HG02973 (cell line): ENCODE results near the gene SLC12A2.

Experiments
- ATAC-seq: cut with Tn5 transposase; IDR thresholded peaks from one replicate; pipeline ENCODE4 v1.9.1; 2021; ENCODE audit warnings: moderate library complexity; ENCODE audit not compliant: unreplicated experiment

SLC12A2 gene

DNA sequence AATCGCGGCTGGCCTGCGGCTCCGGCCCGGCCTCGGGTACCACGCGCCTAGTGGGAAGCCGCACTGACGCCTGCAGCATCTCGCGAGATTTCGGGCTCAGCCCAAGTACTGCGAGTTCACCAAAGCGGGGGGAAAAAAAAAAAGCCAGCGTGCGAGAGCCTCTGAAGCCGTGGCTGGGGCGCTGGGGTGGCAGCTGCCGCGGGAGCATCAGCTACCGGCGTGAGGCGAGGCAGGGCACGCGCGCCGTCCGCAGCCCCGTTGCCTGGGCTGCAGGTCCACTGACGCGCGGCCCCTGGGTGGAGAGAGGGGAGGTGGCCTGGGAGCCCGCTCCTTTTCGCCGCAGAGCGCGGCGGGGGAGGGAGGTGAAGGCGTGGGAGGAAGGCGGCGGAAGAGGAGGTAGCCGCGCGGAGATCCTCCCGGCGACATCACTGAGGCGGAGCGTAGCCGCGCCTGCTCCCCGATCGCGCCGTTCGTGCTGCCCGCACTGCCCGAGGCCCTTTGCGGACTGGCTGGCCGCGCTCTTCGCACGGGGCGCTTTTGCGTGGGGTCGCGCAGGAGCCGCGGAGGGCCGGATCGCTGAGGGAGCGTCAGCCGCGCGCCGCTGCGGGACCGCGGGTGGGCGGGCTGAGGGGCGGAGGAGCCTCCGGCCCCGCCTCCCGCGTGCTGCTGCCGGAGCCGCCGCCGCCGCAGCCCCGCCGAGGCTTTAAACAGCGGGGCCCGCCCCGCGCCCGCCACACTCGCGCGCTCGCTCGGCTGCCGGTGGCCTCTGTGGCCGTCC is at the start of gene SLC12A2:
TSS of gene SLC12A2 (plus strand) at position 734 of the 778 bp plus-strand sequence. CDS start 189 bp downstream, outside the sequence.
- peak; percentile 62 for ATAC-seq

DNA sequence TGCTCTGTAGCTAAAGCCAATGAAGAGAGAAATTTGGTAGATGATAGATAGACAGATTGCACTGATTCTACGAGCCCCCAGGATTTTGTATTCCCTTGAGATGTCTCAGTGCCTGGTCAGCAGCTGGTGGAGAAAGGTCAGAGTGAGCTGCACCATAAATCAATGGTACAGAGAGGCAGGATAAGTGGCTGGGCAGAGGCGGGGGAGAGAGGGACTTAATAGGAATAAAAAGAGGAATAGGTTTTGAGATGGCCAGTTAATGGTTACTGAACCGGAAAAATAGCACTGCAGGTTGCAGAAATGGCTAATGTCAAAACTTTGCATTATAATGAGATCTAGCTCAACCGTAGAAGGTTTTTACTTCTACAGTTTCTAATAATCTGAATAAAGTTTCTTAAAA is 47.9 kb upstream of the SLC12A2 start:
- no peak for ATAC-seq

DNA sequence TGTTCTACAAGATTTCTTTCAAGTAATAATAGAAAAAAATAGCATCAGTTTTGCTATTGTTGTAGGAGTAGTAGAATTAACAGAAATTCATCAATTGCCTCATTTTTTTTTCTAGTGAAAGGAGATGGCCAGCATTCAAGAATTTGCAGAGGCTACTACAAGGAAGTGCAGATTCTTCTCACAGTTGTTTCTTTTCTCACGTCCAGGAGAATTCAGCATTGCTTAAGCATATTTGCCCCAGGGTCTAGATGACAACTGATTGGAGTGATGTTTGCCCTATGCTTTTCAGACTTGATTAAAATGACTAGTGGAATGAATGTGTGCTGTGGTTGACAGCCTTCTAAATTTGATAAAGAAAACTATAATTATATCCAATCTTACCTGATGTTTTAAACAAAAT is 46.6 kb upstream of the SLC12A2 start:
- ATAC-seq: no peak

DNA sequence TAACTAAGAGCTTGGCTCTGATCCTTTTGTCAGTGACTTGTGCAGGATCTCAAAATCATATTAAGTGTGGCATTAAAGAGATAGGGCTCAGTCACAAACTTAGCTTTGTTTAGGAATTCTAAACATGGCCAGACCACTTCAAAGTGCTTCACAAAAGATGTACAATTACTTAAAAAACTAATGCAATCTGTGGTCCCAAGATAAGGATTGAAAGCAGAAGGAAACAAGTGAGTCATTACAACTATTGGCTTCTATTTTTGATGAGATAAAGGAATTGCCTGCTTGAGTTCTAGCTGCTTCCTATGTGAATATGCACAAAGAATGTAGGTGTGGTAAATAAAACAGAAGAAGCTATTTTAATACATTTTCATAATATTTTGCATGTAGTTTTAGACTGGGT is 44.9 kb upstream of the SLC12A2 start:
- ATAC-seq: no peak

DNA sequence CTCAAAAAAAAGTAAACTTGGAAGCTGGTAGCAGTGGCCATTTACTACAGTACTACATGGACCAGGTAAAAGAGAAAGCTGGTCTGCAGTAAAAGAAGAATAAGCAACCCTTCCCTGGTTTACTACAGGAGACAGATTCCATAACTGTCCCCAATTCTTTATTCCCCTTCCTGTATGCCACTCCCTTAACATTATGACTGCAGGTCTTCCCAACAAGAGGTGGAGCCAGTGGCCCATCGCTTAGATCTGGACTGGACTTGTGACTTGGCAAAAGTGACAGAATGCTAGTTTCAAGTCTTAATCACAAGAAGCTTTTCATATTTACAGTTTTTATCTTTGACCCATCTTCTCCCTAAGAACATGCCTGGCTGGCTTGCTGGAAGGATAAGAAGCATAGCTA is 42.6 kb upstream of the SLC12A2 start:
- ATAC-seq: no peak

DNA sequence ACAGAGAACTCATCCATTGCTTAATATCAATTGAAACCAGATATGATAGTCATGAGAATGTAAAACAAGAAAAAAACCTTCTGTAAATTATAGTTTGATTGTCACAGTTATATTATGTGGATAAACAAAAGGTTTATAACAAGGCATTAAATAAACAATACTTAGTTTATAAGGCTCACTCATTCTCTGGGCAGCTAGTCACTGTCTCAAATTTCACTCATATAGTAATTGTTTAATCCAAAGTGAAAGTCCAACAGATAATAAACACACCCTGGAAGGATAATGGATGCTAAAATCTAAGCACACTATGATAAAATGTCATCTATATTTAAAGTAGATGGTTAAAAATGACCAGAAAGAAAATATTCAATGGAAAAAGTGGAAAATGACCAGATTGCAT is 30.8 kb upstream of the SLC12A2 start:
- ATAC-seq: no peak

DNA sequence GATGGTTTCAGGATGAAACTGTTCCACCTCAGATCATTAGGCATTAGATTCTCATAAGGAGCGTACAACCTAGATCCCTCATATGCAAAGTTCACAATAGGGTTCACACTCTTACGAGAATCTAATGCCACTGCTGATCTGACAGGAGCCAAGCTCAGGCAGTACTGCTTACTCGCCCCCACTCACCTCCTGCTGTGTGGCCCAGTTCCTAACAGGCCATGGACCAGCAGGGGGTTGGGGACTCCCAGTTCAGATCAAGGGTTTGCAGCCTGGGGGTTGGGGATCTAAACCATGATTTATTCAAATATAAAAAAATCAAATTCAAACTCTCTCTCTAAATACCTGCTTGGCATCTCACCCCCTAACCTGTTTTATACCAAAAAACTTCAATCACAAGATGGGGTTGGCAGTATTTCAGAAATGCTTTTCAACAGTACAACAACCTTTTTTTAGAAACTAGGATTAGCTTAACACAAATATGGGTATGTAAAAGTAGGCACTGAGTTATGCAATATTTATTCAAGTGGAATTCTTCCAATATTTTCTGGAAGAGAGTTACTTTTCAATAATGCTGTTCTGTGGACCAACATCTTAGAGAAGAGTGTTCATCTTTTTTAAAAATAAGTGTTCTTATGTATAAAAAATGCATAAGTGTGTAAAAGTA is 30.1 kb upstream of the SLC12A2 start:
- no peak for ATAC-seq

DNA sequence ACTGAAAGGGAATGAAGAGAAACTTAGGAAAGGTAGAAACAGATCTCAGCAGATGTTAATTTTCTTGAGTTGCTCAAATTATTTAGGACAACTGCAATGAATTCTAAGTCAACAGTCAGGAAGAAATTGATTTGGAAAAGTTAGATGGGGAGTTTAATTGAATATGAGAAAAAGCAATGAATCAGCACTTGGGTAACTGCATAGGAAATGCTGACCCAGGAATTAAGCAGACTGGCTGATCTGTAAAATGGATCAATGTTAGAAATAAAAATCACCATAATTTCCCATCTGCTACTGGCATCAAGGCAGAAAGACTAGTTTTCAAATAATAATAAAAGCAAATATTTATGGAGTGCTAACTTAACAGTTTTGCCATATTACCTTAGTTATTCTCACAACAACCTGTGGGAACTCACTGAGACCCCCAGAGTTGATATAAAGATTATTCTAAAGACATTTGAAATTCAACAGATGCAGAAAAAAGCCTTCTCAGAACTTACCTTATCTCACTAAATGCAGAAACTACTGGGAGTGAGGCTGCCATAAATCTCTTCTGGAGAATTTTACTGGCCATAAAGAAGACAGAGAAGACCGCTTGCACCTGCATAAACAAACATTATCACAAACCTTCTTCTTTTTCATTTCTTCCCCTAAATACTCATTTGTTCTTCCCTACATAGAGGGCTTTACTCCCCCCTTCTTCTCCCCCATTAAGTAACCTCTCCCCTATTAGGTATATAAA is 22.8 kb upstream of the SLC12A2 start:
- no peak for ATAC-seq

DNA sequence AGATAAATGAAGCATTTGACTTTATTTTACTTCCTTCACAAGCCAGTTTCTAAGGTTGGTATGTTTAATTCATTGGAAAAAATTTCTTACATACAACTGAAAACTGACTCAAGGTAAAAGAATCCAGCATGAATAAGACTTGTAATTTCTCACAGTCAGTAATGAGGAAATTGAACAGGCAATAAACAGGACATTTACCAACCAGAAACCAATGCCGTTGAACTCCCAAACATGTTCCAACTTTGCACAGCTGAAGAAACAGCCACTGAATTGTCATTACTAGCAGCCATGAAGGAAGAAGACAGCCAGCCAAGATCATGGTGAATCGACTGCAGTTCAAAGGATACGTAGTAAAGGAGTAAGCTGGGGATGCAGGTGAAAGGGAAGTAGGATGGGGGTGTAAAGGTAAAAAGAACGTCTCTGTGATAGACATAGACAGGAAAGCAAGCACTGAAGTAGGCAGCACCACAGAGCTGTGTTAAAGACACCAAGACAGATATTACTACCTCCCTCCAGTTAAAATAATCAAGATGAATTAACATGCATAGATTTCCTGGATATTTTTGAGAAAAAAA is 21.3 kb upstream of the SLC12A2 start:
- ATAC-seq: no peak

DNA sequence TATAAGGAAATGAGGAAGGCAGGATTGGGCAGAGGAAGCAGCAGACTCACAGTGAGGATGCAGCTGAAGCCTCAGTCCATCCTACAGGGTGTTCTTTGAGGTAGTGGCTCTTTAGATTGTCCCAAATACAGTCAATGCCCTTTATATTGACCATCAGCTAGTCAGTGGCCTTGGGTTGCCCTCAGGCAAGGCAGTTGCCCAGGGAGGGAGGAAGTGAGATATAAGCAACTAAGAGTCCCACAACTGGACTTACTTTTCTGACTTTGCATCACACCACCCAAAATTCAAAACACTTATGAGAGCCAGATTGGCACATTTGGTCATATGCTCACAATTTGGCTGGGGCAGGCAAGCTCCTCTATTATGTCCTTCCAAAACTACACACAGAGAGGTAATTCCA is 9.4 kb upstream of the SLC12A2 start:
- no peak for ATAC-seq

DNA sequence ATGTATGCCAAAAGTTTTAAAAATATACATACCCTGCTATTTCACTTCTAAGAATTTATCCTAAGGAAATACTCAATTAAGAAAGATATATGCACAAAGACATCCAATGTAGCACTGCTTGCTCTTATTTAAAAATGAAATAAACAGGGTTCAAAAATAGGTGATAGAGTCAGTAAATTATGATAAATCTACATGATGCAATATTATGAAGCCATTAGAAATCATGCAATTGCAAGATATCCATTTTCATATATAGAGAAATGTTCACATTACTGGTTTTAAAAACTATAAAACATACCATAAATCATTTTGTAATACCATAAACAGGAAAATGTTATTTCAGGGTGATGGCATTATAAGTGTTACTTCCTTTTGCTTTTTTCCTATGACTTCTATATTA is 8.6 kb upstream of the SLC12A2 start:
- ATAC-seq: no peak

DNA sequence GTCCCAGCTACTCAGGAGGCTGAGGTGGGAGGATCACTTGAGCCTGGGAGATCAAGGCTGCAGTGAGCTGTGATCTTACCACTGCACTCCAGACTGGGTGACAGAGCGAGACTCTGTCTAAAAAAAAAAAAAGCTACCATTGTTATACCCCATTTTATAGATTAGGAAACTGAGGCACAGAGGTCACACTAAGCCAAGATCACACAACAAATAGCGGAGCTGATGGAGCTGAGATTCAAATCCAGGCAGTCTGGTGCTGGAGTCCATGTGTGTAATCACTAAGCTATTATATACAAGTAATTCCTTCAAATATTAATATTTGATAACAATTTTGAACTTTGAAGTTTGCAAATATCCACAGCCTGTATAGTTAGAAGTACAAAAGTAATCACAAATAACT is 6.0 kb upstream of the SLC12A2 start:
- no peak for ATAC-seq

DNA sequence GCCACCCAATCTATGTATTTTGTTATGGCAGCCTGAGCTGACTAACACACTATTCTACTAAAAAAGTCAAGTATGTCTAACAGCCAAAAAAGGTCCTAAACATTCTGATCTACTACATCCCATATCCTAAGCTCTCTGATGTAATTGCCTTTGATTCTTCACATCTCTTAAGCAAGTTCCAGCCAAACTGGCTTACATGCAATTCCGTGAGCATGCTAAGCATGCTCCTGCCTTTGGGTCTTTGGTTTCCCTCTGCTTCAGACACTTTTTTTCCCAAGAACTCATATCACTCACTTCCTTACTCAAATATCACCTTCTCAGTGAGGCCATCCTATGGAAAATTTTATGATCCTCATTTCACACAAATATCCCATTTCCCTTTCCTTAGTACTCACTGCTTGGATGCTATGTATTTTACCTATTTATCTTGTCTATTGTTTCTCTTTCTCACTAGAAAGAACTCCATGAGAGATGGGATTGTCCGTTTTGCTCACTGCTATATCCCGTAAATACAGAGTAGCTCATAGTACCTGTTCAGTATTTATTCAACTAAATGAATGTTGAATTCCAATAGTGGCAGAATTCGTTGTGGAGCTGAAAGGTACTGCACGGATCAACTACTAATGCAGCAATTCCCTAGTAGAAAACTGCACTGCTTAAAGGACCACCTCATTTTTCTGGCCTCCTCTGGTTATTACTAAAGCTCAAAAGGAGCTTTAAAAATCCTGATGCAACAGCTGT is 2.3 kb upstream of the SLC12A2 start:
- ATAC-seq: no peak

DNA sequence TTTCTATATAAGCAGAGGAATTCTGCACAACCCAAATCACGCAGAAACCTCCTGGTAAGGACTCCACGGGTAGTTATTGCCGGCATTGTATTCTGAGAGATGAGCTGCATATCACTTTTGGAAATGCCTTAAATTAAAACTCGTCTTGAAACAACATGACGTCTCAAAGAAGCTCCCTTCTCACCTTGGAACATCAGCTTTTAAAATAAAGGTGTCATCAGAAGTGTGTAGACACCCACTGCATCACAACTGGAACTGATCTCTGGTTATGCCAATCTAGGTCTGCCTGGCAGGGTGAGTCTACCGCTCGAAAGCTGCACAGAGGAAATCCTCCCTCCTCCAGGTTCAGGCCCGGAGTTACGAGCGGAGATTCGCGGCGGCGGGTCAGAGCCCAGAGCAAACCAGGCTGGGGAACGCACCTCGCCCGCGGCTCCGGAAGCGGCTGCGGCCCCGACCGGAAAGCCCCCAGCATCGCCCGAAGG is 974 bp upstream of the SLC12A2 start:
- ATAC-seq: no peak

DNA sequence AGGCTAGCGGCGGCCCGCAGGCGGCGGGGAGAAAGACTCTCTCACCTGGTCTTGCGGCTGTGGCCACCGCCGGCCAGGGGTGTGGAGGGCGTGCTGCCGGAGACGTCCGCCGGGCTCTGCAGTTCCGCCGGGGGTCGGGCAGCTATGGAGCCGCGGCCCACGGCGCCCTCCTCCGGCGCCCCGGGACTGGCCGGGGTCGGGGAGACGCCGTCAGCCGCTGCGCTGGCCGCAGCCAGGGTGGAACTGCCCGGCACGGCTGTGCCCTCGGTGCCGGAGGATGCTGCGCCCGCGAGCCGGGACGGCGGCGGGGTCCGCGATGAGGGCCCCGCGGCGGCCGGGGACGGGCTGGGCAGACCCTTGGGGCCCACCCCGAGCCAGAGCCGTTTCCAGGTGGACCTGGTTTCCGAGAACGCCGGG is 253 bp downstream of the SLC12A2 start:
- ATAC-seq: peak; percentile 23

DNA sequence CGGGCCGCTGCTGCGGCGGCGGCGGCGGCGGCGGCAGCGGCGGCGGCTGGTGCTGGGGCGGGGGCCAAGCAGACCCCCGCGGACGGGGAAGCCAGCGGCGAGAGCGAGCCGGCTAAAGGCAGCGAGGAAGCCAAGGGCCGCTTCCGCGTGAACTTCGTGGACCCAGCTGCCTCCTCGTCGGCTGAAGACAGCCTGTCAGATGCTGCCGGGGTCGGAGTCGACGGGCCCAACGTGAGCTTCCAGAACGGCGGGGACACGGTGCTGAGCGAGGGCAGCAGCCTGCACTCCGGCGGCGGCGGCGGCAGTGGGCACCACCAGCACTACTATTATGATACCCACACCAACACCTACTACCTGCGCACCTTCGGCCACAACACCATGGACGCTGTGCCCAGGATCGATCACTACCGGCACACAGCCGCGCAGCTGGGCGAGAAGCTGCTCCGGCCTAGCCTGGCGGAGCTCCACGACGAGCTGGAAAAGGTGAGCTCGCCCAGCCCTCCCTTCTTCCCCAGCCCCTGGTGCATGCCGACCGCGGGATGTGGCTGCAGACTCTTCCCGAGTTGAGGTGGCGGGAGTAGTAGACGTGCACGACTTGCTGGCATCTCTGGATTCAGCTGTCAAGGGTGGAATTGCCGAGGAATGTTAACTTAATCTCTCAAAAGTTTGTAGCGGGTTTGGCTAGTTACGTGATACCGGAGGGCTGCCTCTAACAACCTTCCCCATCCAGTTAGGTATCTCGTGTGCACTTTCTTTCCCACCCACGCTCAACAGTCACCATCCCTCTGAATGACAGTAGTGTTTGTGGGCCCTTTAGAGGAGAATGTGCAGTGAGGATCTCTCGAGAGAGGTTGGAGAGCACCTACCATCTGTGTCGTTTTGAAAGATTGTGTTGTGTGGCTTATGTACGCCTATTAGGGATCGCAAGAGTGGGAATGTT is 932 bp downstream of the SLC12A2 start:
- peak; percentile 8 for ATAC-seq

DNA sequence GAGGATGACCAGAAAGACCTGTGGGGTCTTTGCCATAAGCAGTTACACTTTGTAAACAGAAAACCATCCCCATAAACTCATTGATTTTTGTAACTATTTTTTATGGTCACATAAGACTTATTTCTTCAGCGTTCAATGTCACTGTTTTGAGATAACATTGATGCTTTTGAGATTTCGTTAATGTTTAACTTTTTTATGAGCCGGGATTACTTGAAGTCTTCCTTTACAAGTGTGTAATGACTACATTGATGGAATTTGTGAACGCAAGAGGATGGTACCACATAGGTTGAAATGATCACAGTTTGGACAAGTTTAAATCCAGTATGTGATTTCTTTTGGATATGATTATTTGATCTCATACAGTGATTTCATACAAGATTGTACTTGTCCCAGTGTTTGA is 1.8 kb downstream of the SLC12A2 start:
- no peak for ATAC-seq

DNA sequence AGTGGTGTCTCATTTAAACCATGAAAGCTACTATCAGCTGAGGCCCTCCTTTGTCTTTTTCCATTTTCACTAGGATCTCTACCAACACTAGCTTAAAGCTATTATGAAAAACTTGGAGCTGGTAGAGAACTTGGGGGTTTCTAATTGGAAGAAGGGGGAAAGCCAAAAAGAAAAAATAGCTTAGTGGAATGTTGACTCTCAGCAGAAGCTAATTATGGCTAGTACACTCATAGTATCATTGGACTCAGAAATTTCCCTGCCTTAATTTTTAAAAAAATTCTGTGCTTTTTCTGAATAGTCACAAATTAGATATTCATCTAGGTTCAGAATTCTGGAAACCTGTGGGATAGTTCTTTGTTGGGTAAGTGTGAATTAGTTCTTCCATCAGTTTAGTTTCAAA is 8.0 kb downstream of the SLC12A2 start:
- no peak for ATAC-seq

DNA sequence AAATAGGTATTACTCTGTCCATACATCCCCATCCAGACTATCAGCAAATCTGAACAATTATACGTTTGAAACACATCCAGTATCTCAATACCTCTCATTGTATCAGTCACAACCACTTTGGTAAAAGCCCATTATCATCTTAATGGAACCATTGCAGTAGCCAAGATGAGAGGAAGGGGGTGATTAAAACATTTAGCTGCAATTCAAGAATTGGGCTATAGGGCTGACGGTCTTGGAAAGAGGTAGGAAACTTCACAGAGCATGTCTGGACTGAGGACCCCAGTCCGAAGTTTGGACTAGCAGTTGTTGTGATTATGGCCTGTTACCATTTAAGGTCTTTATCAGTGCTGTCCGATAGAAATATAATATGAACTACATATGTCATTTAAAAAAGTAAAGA is 8.6 kb downstream of the SLC12A2 start:
- ATAC-seq: no peak

DNA sequence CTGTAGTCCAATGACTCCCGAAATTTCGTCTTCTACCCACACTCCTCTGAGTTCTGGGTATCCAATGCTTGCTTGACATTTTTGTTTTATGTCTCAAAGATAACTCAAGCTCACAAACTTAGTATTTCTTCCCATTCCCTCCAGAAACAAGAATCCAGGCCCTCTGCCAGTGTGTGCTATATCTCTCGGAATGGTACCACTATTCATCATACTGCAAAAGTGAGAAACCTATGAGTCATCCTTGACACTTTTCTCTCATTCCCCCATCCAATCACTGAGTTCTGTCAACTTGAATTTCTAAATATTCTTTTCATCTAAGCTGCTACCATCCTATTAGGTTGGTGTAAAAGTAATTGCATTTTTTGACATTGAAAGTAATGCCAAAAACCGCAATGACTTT is 9.8 kb downstream of the SLC12A2 start:
- ATAC-seq: no peak
